K562 (cell line): ENCODE data around the gene PPP1CB. TPM values are rescaled to one million over a fixed set of nuclear protein-coding genes. Genes with fewer than 3 reads are reported as not detected.

ENCODE experiments used
- ATAC-seq: fragments of 200-7000 bp; cut with Tn5 transposase; 3 replicates; pipeline ENCODE4 v1.9.1; 2020; ENCODE audit warnings: moderate library complexity
- BruUV-seq: library from RNA; stranded (reverse); fragments of 400-500 nt; replicated peaks from 2 replicates; lab custom pipeline; 2021; lab: Mats Ljungman, UMichigan
- CTCF ChIA-PET: fragments of 300-600 bp; formaldehyde crosslinking; extraction: SDS; loops from one replicate; lab custom pipeline; 2021; ENCODE audit warnings: low intra/inter-chr PET ratio; lab: Yijun Ruan, JAX
- POLR2A ChIA-PET: fragments of 300-600, 350-650 bp; sonication (Branson Sonifier 250); formaldehyde crosslinking; extraction: SDS; loops from one replicate; lab custom pipeline; 2021; ENCODE audit warnings: antibody characterized with exemption, inconsistent platforms; lab: Yijun Ruan, JAX
- DNase-seq, 4 experiments: peaks; one replicate each; pipeline versions ENCODE4 v3.0.0 to v3.0.0-alpha.2; 2011 to 2018; ENCODE audit warnings: low spot score in 3 of 4, mixed read lengths in 3 of 4; ENCODE audit errors: extremely low read depth in 1 of 4
- FAIRE-seq: peaks from 2 replicates; lab custom pipeline; 2011; peaks lifted over from hg19 to GRCh38; lab: Jason Lieb, UNC
- H2AFZ ChIP-seq: 2 replicates; pipeline ENCODE4 v1.6.0; 2011; ENCODE audit warnings: low read depth, low read length, control low read depth, inconsistent platforms
- H3K27ac ChIP-seq: fragments of 200-600 bp; 3 replicates; pipeline ENCODE4 v1.8.0; 2011; ENCODE audit warnings: low read depth, mild to moderate bottlenecking, control low read depth, inconsistent platforms, low read length, moderate library complexity, mixed read lengths; ENCODE audit errors: extremely low read depth
- H3K27me3 ChIP-seq, 2 experiments: fragments of 300-600 bp in 1 of 2; 2 replicates in 1 of 2; 3 replicates in 1 of 2; pipeline versions ENCODE4 v1.6.0 to v1.8.0; 2011; ENCODE audit warnings: inconsistent platforms in 2 of 2, low read length in 2 of 2, mild to moderate bottlenecking in 1 of 2, mixed read lengths in 1 of 2, moderate library complexity in 1 of 2; ENCODE audit not compliant: control insufficient read depth in 2 of 2, insufficient read depth in 2 of 2
- H3K36me3 ChIP-seq: fragments of 300-600 bp; 3 replicates; pipeline ENCODE4 v1.8.0; 2011; ENCODE audit warnings: mild to moderate bottlenecking, low read length, inconsistent platforms; ENCODE audit not compliant: control insufficient read depth, insufficient read depth
- H3K4me1 ChIP-seq, 2 experiments: fragments of 200-600 bp in 1 of 2; replicated peaks in 1 of 2; 2 replicates in 1 of 2; 3 replicates in 1 of 2; pipeline versions ENCODE4 v1.5.1 to v1.8.0; 2011; ENCODE audit warnings: inconsistent platforms in 2 of 2, low read length in 2 of 2, mild to moderate bottlenecking in 1 of 2, mixed read lengths in 1 of 2, moderate library complexity in 1 of 2; ENCODE audit not compliant: control insufficient read depth in 2 of 2, insufficient read depth in 2 of 2
- H3K4me2 ChIP-seq: 2 replicates; pipeline ENCODE4 v1.6.1; 2011; ENCODE audit warnings: low read length, control low read depth, inconsistent platforms, mixed read lengths; ENCODE audit not compliant: insufficient read depth
- H3K4me3 ChIP-seq: fragments of 200-600 bp; sonication (generic), shearing (Covaris generic); 2 replicates; pipeline ENCODE4 v1.5.1; 2016; ENCODE audit warnings: control low read depth, inconsistent platforms
- H3K79me2 ChIP-seq: fragments of 200-600 bp; 3 replicates; pipeline ENCODE4 v1.8.0; 2011; ENCODE audit warnings: low read length, inconsistent platforms; ENCODE audit not compliant: control insufficient read depth, insufficient read depth
- H3K9ac ChIP-seq, 2 experiments: 2 replicates each; pipeline versions ENCODE4 v1.6.0 to v1.6.1; 2011; ENCODE audit warnings: low read depth in 2 of 2, low read length in 2 of 2, control low read depth in 1 of 2, inconsistent platforms in 1 of 2, mild to moderate bottlenecking in 1 of 2, mixed read lengths in 1 of 2; ENCODE audit not compliant: insufficient read depth in 1 of 2
- H3K9me1 ChIP-seq: one replicate; pipeline ENCODE4 v1.6.0; 2011; ENCODE audit warnings: inconsistent platforms, mild to moderate bottlenecking, low read length, moderate library complexity; ENCODE audit not compliant: control insufficient read depth, insufficient read depth
- H3K9me3 ChIP-seq: replicated peaks from 2 replicates; pipeline ENCODE4 v1.5.1; 2011; ENCODE audit warnings: low read depth, low read length, inconsistent platforms; ENCODE audit not compliant: control insufficient read depth, insufficient read depth
- H4K20me1 ChIP-seq: replicated peaks from 2 replicates; pipeline ENCODE4 v1.6.1; 2011; ENCODE audit warnings: low read length, inconsistent platforms, mixed read lengths; ENCODE audit not compliant: control insufficient read depth, insufficient read depth
- ARID2 ChIP-seq: fragments of 450-650 bp; IDR thresholded peaks from 2 replicates; pipeline ENCODE4 v1.6.1; 2017; ENCODE audit warnings: antibody characterized with exemption, mild to moderate bottlenecking
- CREB1 ChIP-seq, 2 experiments: sonication (generic) in 1 of 2; formaldehyde crosslinking in 1 of 2; IDR thresholded peaks; 2 replicates each; pipeline versions ENCODE4 v1.6.1 to v1.8.0; 2012 to 2022; ENCODE audit warnings: inconsistent platforms in 1 of 2, mild to moderate bottlenecking in 1 of 2, missing genetic modification reagents in 1 of 2, moderate library complexity in 1 of 2
- CSDE1 ChIP-seq, 2 experiments: fragments of 450-650 bp; IDR thresholded peaks; 2 replicates each; pipeline ENCODE4 v1.6.1; 2016; ENCODE audit warnings: mild to moderate bottlenecking in 1 of 2
- DACH1 ChIP-seq: fragments of 450-650 bp; IDR thresholded peaks from 2 replicates; pipeline ENCODE4 v1.6.1; 2018; ENCODE audit not compliant: partially characterized antibody
- ELF2 ChIP-seq: fragments of 250-450 bp; sonication (Bioruptor Pico); IDR thresholded peaks from 2 replicates; pipeline ENCODE4 v1.5.0; 2021; ENCODE audit warnings: mild to moderate bottlenecking
- ESRRA ChIP-seq: fragments of 450-650 bp; IDR thresholded peaks from 2 replicates; pipeline ENCODE4 v1.6.1; 2014; ENCODE audit warnings: low read depth, mild to moderate bottlenecking, moderate library complexity, borderline replicate concordance
- FUS ChIP-seq: fragments of 200-400 bp; formaldehyde crosslinking; optimal IDR thresholded peaks from 2 replicates; pipeline ENCODE3; 2017; ENCODE audit warnings: low read depth, low read length
- KLF13 ChIP-seq: fragments of 450-650 bp; IDR thresholded peaks from 2 replicates; pipeline ENCODE4 v1.6.1; 2016; ENCODE audit warnings: missing genetic modification characterization, low read depth, mild to moderate bottlenecking, missing compliant biosample characterization, moderate library complexity, borderline replicate concordance
- NELFE ChIP-seq: IDR thresholded peaks from 2 replicates; pipeline ENCODE4 v1.6.1; 2011; ENCODE audit warnings: mild to moderate bottlenecking; ENCODE audit not compliant: insufficient read depth, insufficient read length
- TEAD2 ChIP-seq: fragments of 450-650 bp; IDR thresholded peaks from 2 replicates; pipeline ENCODE4 v1.6.1; 2016; ENCODE audit warnings: missing genetic modification characterization, control low read depth, missing compliant biosample characterization
- XRCC3 ChIP-seq: fragments of 450-650 bp; IDR thresholded peaks from 2 replicates; pipeline ENCODE4 v1.6.1; 2017; ENCODE audit warnings: mild to moderate bottlenecking, moderate library complexity
- ZKSCAN8 ChIP-seq: fragments of 200-800 bp; sonication (Bioruptor generic); IDR thresholded peaks from 2 replicates; pipeline ENCODE4 v1.6.1; 2016; ENCODE audit warnings: missing genetic modification characterization, missing compliant biosample characterization
- ZNF551 ChIP-seq: fragments of 250-450 bp; sonication (Bioruptor Pico); IDR thresholded peaks from 2 replicates; pipeline ENCODE4 v1.5.0; 2021; ENCODE audit warnings: mild to moderate bottlenecking, moderate library complexity
- ZNF644 ChIP-seq: fragments of 200-800 bp; sonication (Bioruptor generic); IDR thresholded peaks from 2 replicates; pipeline ENCODE4 v1.6.1; 2016; ENCODE audit warnings: low read depth, missing genetic modification characterization, missing compliant biosample characterization
- WGBS: fragments of 100-300 bp; shearing (Covaris generic); methylation state at CpG from one replicate; pipeline ENCODE4 v1.1.6; 2016; ENCODE audit warnings: low coverage, mixed read lengths; ENCODE audit not compliant: insufficient coverage; ENCODE audit errors: missing lambda C conversion rate; 5-methylcytosine and 5-hydroxymethylcytosine counted together
- in situ Hi-C: fragments of 300-500 bp; cut with MboI; formaldehyde crosslinking; loops from 4 replicates; pipeline ENCODE4 v1.15.0; 2018; ENCODE audit warnings: inconsistent platforms, mixed read lengths
- intact Hi-C: fragments of 100-400 bp; cut with micrococcal nuclease; formaldehyde crosslinking; loops from 2 replicates; pipeline ENCODE4 v1.14.2; 2022
- polyA plus RNA-seq, 8 experiments: library from polyadenylated mRNA; depleted of rRNA in 4 of 8; stranded (reverse) in 5 of 8; unstranded in 3 of 8; fragments of >200 nt; fragmentation: Nextera tagmentation in 2 of 8; fragmentation: Illumina TruSeq in 1 of 8; extraction: Ambion mirVana in 2 of 8; extraction: Trizol in 1 of 8; gene quantifications; 2 replicates each; pipeline versions ENCODE4 v1.2.1 to v1.2.3, GENCODE V29; 2011 to 2014; ENCODE audit warnings: inconsistent platforms in 1 of 8, missing spikeins in 1 of 8
- total RNA-seq, 7 experiments: library from RNA; depleted of rRNA in 6 of 7; stranded (reverse); fragments of >200 nt in 6 of 7; fragmentation: Illumina TruSeq in 2 of 7; extraction: Trizol in 2 of 7; gene quantifications; 2 replicates each; pipeline versions ENCODE4 v1.2.1 to v1.2.3, GENCODE V29; 2011 to 2021; ENCODE audit warnings: low replicate concordance in 1 of 7
- TF ChIP-seq, protein P1 (sequence below), 2 experiments: fragments of 450-650 bp; IDR thresholded peaks; 2 replicates each; pipeline ENCODE4 v1.6.1; 2016
- TF ChIP-seq, protein P2 (sequence below): fragments of 250-450 bp; sonication (Bioruptor Pico); IDR thresholded peaks from 2 replicates; pipeline ENCODE4 v1.9.0; 2021; ENCODE audit warnings: mild to moderate bottlenecking, inconsistent platforms

The PPP1CB gene
- total and polyA plus RNA-seq, 9 of the 15 experiments (the other 6 are each of a cell fraction or from before 2014, with no cell fraction given) = 25.6 to 118 (median 58.9) TPM

DNA sequence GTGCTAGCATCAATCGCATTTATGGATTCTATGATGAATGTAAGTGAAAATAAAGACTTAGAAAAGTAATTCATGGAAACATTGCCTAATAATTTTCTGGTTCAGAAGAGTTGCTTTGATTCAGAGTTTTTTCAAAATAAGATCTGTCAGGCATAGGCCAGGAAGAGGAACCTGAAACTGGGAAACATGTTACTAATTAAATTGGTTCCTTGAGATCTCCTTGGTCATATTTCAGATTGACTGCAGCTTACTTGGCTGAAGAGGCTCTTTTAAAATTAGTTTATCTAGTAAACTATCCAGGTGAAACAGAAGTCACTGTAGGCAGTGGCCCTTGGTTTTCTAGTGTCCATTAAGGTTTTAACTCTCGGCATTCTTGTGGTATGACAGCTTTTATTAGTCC lies 27.4 kb downstream of the PPP1CB start (continued):
- TF ChIP-seq ZNF644 (tag) = no peak
- TF ChIP-seq XRCC3 = no peak
- no peak for TF ChIP-seq TEAD2 (tag)
- TF ChIP-seq CSDE1 (IDR thresholded peaks at IDR 0.05) = no peak
- no peak for TF ChIP-seq FUS
- TF ChIP-seq KLF13 = no peak
- TF ChIP-seq ZNF551 (CRISPR knock-in tag) = no peak
- TF ChIP-seq ZKSCAN8 (CRISPR knock-in tag) = no peak

DNA sequence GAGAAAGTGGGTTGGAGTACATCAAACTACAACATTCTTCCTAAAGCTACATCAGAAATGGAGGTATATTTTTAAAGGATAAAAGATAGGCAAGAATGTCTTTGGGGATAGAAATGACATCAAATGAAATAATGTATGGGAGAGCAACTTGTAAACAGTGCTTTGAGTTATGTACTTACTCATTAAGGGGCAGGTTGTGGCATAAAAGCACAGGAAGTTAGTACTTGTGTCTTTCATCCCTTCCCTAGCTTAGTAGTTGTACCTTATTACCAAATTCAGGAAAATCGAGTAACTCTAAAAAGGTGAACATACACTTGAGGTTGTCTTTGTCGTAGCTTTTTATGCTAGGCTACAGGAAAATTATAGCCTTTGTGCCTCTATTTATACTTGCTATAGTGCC lies 28.9 kb downstream of the PPP1CB start:
- in situ Hi-C loops (no loop called here), intact Hi-C loops (no loop called here)
- Histone ChIP-seq H3K4me3 (no peak overlapping the region), H3K27me3 (no peaks in the 10 kb centered on the region), H3K9me1 (no peaks in the 10 kb centered on the region), H3K4me2 (no peak overlapping the region), H2AFZ (no peak overlapping the region), H3K4me1 (no peaks in the 10 kb centered on the region), H3K9ac (no peak overlapping the region), H4K20me1 (no peaks in the 10 kb centered on the region), H3K36me3 (peaks cover 72% of the 10 kb centered on the region), H3K79me2 (peaks cover 8% of the 10 kb centered on the region), H3K9me3 (no peaks in the 10 kb centered on the region), H3K27ac (no peak overlapping the region)
- no peak for DNase-seq
- POLR2A ChIA-PET = interaction anchor here (0.9 to 1.1 kb wide), 2 partner anchors 11 to 126 kb away, joined by 3 read pairs; no protein-coding TSS in a partner anchor
- ATAC-seq = no peak
- WGBS = 98% methylated on average over 2 of the region's 2 CpGs
- CTCF ChIA-PET = no interaction called here
- FAIRE-seq = no peak
- no TSS peak for BruUV-seq
- no peak for TF ChIP-seq DACH1
- TF ChIP-seq, protein P1, sequence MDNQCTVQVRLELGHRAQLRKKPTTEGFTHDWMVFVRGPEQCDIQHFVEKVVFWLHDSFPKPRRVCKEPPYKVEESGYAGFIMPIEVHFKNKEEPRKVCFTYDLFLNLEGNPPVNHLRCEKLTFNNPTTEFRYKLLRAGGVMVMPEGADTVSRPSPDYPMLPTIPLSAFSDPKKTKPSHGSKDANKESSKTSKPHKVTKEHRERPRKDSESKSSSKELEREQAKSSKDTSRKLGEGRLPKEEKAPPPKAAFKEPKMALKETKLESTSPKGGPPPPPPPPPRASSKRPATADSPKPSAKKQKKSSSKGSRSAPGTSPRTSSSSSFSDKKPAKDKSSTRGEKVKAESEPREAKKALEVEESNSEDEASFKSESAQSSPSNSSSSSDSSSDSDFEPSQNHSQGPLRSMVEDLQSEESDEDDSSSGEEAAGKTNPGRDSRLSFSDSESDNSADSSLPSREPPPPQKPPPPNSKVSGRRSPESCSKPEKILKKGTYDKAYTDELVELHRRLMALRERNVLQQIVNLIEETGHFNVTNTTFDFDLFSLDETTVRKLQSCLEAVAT (IDR thresholded peaks at IDR 0.05) = no peak
- TF ChIP-seq, protein P2, sequence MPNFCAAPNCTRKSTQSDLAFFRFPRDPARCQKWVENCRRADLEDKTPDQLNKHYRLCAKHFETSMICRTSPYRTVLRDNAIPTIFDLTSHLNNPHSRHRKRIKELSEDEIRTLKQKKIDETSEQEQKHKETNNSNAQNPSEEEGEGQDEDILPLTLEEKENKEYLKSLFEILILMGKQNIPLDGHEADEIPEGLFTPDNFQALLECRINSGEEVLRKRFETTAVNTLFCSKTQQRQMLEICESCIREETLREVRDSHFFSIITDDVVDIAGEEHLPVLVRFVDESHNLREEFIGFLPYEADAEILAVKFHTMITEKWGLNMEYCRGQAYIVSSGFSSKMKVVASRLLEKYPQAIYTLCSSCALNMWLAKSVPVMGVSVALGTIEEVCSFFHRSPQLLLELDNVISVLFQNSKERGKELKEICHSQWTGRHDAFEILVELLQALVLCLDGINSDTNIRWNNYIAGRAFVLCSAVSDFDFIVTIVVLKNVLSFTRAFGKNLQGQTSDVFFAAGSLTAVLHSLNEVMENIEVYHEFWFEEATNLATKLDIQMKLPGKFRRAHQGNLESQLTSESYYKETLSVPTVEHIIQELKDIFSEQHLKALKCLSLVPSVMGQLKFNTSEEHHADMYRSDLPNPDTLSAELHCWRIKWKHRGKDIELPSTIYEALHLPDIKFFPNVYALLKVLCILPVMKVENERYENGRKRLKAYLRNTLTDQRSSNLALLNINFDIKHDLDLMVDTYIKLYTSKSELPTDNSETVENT (CRISPR knock-in tag) = no peak
- TF ChIP-seq ESRRA = no peak
- TF ChIP-seq NELFE = no peak
- TF ChIP-seq ARID2 = no peak
- no peak for TF ChIP-seq CREB1 (IDR thresholded peaks at IDR 0.05)
- TF ChIP-seq CREB1 (CRISPR knock-in tag; IDR thresholded peaks at IDR 0.05) = no peak
- no peak for TF ChIP-seq ELF2 (CRISPR knock-in tag)
